Fibroblast of lung (primary cell): ENCODE results near the gene HOXA13.

Experiments used
- EZH2 ChIP-seq: IDR thresholded peaks from 2 replicates; pipeline ENCODE4 v1.5.1; 2012; ENCODE audit warnings: low read length, control low read depth, mild to moderate bottlenecking; ENCODE audit errors: missing control alignments
- TF ChIP-seq, protein P1 (sequence below), 2 donors: IDR thresholded peaks in 1 of 2; conservative IDR thresholded peaks in 1 of 2; 1 replicate in 1 of 2; 2 replicates in 1 of 2; pipeline ENCODE4 v1.5.1; 2011 to 2012; ENCODE audit warnings: low read length in 2 of 2, control low read depth in 1 of 2, inconsistent platforms in 1 of 2, low read depth in 1 of 2, mild to moderate bottlenecking in 1 of 2

GRCh38 chr7:27202862-27203134 is 2.9 kb upstream of the HOXA13 start:
- TF ChIP-seq EZH2 = no peak
- TF ChIP-seq, protein P1, sequence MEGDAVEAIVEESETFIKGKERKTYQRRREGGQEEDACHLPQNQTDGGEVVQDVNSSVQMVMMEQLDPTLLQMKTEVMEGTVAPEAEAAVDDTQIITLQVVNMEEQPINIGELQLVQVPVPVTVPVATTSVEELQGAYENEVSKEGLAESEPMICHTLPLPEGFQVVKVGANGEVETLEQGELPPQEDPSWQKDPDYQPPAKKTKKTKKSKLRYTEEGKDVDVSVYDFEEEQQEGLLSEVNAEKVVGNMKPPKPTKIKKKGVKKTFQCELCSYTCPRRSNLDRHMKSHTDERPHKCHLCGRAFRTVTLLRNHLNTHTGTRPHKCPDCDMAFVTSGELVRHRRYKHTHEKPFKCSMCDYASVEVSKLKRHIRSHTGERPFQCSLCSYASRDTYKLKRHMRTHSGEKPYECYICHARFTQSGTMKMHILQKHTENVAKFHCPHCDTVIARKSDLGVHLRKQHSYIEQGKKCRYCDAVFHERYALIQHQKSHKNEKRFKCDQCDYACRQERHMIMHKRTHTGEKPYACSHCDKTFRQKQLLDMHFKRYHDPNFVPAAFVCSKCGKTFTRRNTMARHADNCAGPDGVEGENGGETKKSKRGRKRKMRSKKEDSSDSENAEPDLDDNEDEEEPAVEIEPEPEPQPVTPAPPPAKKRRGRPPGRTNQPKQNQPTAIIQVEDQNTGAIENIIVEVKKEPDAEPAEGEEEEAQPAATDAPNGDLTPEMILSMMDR (conservative IDR thresholded peaks at IDR 0.05 in 1 of 2, IDR thresholded peaks at IDR 0.05 in 1 of 2; ENCODE audit: low read depth in 1 of 2, low read length in 2 of 2) = no peak
